OCI-LY3 (cell line): ENCODE measurements around the gene C17orf50.
A peak's percentile ranks its signal among the peaks of the same experiment; 100 is the strongest.

Experiments
- H2AFZ ChIP-seq: fragments of 200-600, 300-600 bp; shearing (Covaris generic); 2 replicates; pipeline ENCODE4 v1.6.0; 2014; ENCODE audit warnings: antibody characterized with exemption, low read depth, low read length
- H3K27ac ChIP-seq: fragments of 200-600, 300-600 bp; sonication (generic); 2 replicates; pipeline ENCODE4 v1.5.1; 2014; ENCODE audit warnings: mild to moderate bottlenecking, low read length, moderate library complexity, mixed read lengths
- H3K27me3 ChIP-seq: fragments of 200-600, 300-600 bp; sonication (generic); 2 replicates; pipeline ENCODE4 v1.6.1; 2014; ENCODE audit warnings: low read depth, low read length, mixed read lengths
- H3K36me3 ChIP-seq: fragments of 200-600, 300-600 bp; sonication (generic); replicated peaks from 2 replicates; pipeline ENCODE3; 2014; ENCODE audit warnings: low read depth, low read length, mixed read lengths
- H3K4me1 ChIP-seq: fragments of 300-600, 200-600 bp; sonication (generic); 2 replicates; pipeline ENCODE4 v1.6.1; 2014; ENCODE audit warnings: low read length, mixed read lengths
- H3K4me2 ChIP-seq: fragments of 200-600, 300-600 bp; sonication (generic); 2 replicates; pipeline ENCODE4 v1.6.1; 2014; ENCODE audit warnings: low read length, mixed read lengths
- H3K4me3 ChIP-seq: fragments of 300-600, 200-600 bp; sonication (generic); 2 replicates; pipeline ENCODE4 v1.5.1; 2014; ENCODE audit warnings: antibody characterized with exemption, mild to moderate bottlenecking, low read length, moderate library complexity
- H3K79me2 ChIP-seq: fragments of 300-600, 200-600 bp; shearing (Covaris generic); 2 replicates; pipeline ENCODE4 v1.6.1; 2014; ENCODE audit warnings: mild to moderate bottlenecking, low read length, mixed read lengths
- H3K9ac ChIP-seq: fragments of 300-600, 200-600 bp; shearing (Covaris generic); 2 replicates; pipeline ENCODE4 v1.6.0; 2014; ENCODE audit warnings: mild to moderate bottlenecking, low read length, moderate library complexity
- H3K9me3 ChIP-seq: fragments of 200-600, 300-600 bp; shearing (Covaris generic); 2 replicates; pipeline ENCODE4 v1.6.1; 2014; ENCODE audit warnings: low read length, mixed read lengths; ENCODE audit not compliant: insufficient read depth
- H4K20me1 ChIP-seq: fragments of 200-600, 300-600 bp; sonication (generic); 2 replicates; pipeline ENCODE4 v1.6.1; 2016; ENCODE audit warnings: low read length, mixed read lengths; ENCODE audit not compliant: insufficient read depth
- CTCF ChIP-seq: fragments of 200-600, 300-600 bp; sonication (generic); IDR thresholded peaks from 2 replicates; pipeline ENCODE4 v1.5.1; 2014; ENCODE audit warnings: antibody characterized with exemption, low read length, low read depth
- EZH2phosphoT487 ChIP-seq: fragments of 200-600 bp; shearing (Covaris generic); IDR thresholded peaks from 2 replicates; pipeline ENCODE4 v1.6.1; 2018; ENCODE audit warnings: antibody characterized with exemption, mixed run types, low read depth

The C17orf50 gene

GRCh38 chr17:35747540-35748017, 13.1 kb upstream of the C17orf50 start:
- peak overlapping the region; percentile 35 for H3K4me2 ChIP-seq
- no peaks in the 10 kb centered on the region for H4K20me1 ChIP-seq

GRCh38 chr17:35748341-35748841, 12.3 kb upstream of the C17orf50 start:
- H3K9ac ChIP-seq: no peak overlapping the region
- H3K4me3 ChIP-seq: no peak overlapping the region
- H3K36me3 ChIP-seq: no peaks in the 10 kb centered on the region
- H3K27ac ChIP-seq: no peak overlapping the region
- no peak overlapping the region for H3K4me2 ChIP-seq
- TF ChIP-seq CTCF (no peak), EZH2phosphoT487 (no peak)
- peaks cover 13% of the 10 kb centered on the region; the same call in 1 of the 2 replicates for H3K4me1 ChIP-seq
- no peaks in the 10 kb centered on the region for H4K20me1 ChIP-seq
- H2AFZ ChIP-seq: no peak overlapping the region
- no peaks in the 10 kb centered on the region for H3K79me2 ChIP-seq
- no peaks in the 10 kb centered on the region for H3K9me3 ChIP-seq
- peaks cover 23% of the 10 kb centered on the region for H3K27me3 ChIP-seq

More at GRCh38 chr17:35747540-35748017, 13.1 kb upstream of the C17orf50 start:
- Histone ChIP-seq H3K9ac (no peak overlapping the region), H3K36me3 (no peaks in the 10 kb centered on the region), H3K27ac (no peak overlapping the region), H3K27me3 (peaks cover 23% of the 10 kb centered on the region), H3K9me3 (no peaks in the 10 kb centered on the region), H2AFZ (no peak overlapping the region), H3K4me1 (peaks cover 13% of the 10 kb centered on the region; the same call in 1 of the 2 replicates), H3K4me3 (no peak overlapping the region), H3K79me2 (no peaks in the 10 kb centered on the region)
- TF ChIP-seq EZH2phosphoT487 (no peak), CTCF (peak; percentile 90)

- H3K9ac ChIP-seq: no peak overlapping the region
- H2AFZ ChIP-seq: no peak overlapping the region
- no peak overlapping the region for H3K4me2 ChIP-seq
- no peaks in the 10 kb centered on the region for H3K79me2 ChIP-seq
- H3K9me3 ChIP-seq: no peaks in the 10 kb centered on the region
- no peaks in the 10 kb centered on the region for H4K20me1 ChIP-seq
- H3K27ac ChIP-seq: no peak overlapping the region
- no peak for TF ChIP-seq CTCF
- no peak for TF ChIP-seq EZH2phosphoT487
- H3K4me3 ChIP-seq: no peak overlapping the region
- H3K36me3 ChIP-seq: no peaks in the 10 kb centered on the region
- H3K4me1 ChIP-seq: peaks cover 13% of the 10 kb centered on the region; the same call in 1 of the 2 replicates
- peaks cover 23% of the 10 kb centered on the region for H3K27me3 ChIP-seq
These were observed 11.7 kb upstream of the C17orf50 start for GRCh38 chr17:35748979-35749378.

- Histone ChIP-seq H3K9me3 (no peaks in the 10 kb centered on the region), H3K27ac (no peak overlapping the region), H3K79me2 (no peaks in the 10 kb centered on the region), H3K27me3 (peaks cover 23% of the 10 kb centered on the region), H3K4me2 (peak overlapping the region; percentile 73), H3K4me3 (peak overlapping the region; percentile 73), H3K9ac (peak overlapping the region; percentile 19; the same call in 1 of the 2 replicates), H3K36me3 (no peaks in the 10 kb centered on the region), H4K20me1 (no peaks in the 10 kb centered on the region), H3K4me1 (peaks cover 13% of the 10 kb centered on the region; the same call in 1 of the 2 replicates), H2AFZ (peak overlapping the region; percentile 10; the same call in 1 of the 2 replicates)
- TF ChIP-seq EZH2phosphoT487 (no peak), CTCF (no peak)
These were observed 10.9 kb upstream of the C17orf50 start for GRCh38 chr17:35749560-35750412.
